OCI-M2 (cell line): Measurements from ENCODE around the gene NYAP1.
"Not testable (repeated sequence)": the region's sequence is repeated elsewhere in the genome, so short reads cannot be mapped to it uniquely, and the experiment has no call there.

ENCODE experiments used
- DNase-seq: peaks from one replicate; lab custom pipeline; 2025; ENCODE audit not compliant: unreplicated experiment; lab: John Stamatoyannopoulos, UW

Gene NYAP1

GRCh38 chr7:100481466-100481865 is 2.3 kb upstream of the NYAP1 start:
- no peak for DNase-seq

- DNase-seq: no peak
These were observed 1.0 kb upstream of the NYAP1 start for GRCh38 chr7:100482728-100483089.

GRCh38 chr7:100483090-100483721 is 521 bp upstream of the NYAP1 start:
- DNase-seq: no peak

GRCh38 chr7:100484673-100485045 is 932 bp downstream of the NYAP1 start:
- no peak for DNase-seq

GRCh38 chr7:100485471-100485876 is 1.7 kb downstream of the NYAP1 start:
- no peak for DNase-seq

GRCh38 chr7:100486111-100486636 is 2.4 kb downstream of the NYAP1 start:
- no peak for DNase-seq

- DNase-seq: no peak
These were observed 3.2 kb downstream of the NYAP1 start for GRCh38 chr7:100486753-100487446.

GRCh38 chr7:100488333-100489095 is 4.8 kb downstream of the NYAP1 start:
- DNase-seq: no peak

GRCh38 chr7:100489121-100489520 is 5.4 kb downstream of the NYAP1 start:
- no peak for DNase-seq

GRCh38 chr7:100489824-100490223 is 6.1 kb downstream of the NYAP1 start:
- no peak for DNase-seq

- DNase-seq: no peak
These were observed 6.9 kb downstream of the NYAP1 start for GRCh38 chr7:100490483-100491191.

GRCh38 chr7:100491192-100491578 is 7.5 kb downstream of the NYAP1 start:
- no peak for DNase-seq

GRCh38 chr7:100492738-100493475 is 9.2 kb downstream of the NYAP1 start:
- no peak for DNase-seq

GRCh38 chr7:100493476-100494264 is 9.9 kb downstream of the NYAP1 start:
- DNase-seq: no peak

- no peak for DNase-seq
These were observed 12.8 kb downstream of the NYAP1 start for GRCh38 chr7:100496509-100496908.

- not testable (repeated sequence) for DNase-seq
These were observed 17.0 kb downstream of the NYAP1 start for GRCh38 chr7:100500743-100501142.

GRCh38 chr7:100504031-100504430 is 20.3 kb downstream of the NYAP1 start:
- not testable (repeated sequence) for DNase-seq

GRCh38 chr7:100504887-100505611 is 21.3 kb downstream of the NYAP1 start:
- DNase-seq: no peak

GRCh38 chr7:100506356-100506923 is 22.7 kb downstream of the NYAP1 start:
- no peak for DNase-seq
